H1 (cell line): ENCODE measurements around the gene NUDT6. TPM values are rescaled to one million over a fixed set of nuclear protein-coding genes. Genes with fewer than 3 reads are reported as not detected.

ENCODE experiments used
- CTCF ChIA-PET: fragments of 300-600 bp; sonication (Branson Sonifier 250); formaldehyde crosslinking; loops from one replicate; lab custom pipeline; 2021; ENCODE audit not compliant: partially characterized antibody; lab: Charles Lee
- POLR2A ChIA-PET: fragments of 300-600 bp; sonication (Branson Sonifier 250); formaldehyde crosslinking; loops from one replicate; lab custom pipeline; 2021; ENCODE audit warnings: inconsistent platforms; ENCODE audit not compliant: partially characterized antibody; lab: Charles Lee
- DNase-seq, 2 experiments: peaks; one replicate each; pipeline versions ENCODE4 v3.0.0 to v3.0.0-alpha.2; 2010 to 2022; ENCODE audit warnings: low spot score in 2 of 2, low read depth in 1 of 2, mixed read lengths in 1 of 2
- FAIRE-seq: peaks from 2 replicates; lab custom pipeline; 2011; peaks lifted over from hg19 to GRCh38; lab: Jason Lieb, UNC
- H2AFZ ChIP-seq: 2 replicates; pipeline ENCODE4 v1.8.1; 2012; ENCODE audit warnings: low read length, inconsistent platforms
- H2AK5ac ChIP-seq: 2 replicates; pipeline ENCODE4 v1.6.1; 2013; ENCODE audit warnings: low read depth, low read length
- H2BK120ac ChIP-seq: replicated peaks from 2 replicates; pipeline ENCODE3; 2013; ENCODE audit warnings: low read depth, low read length, inconsistent platforms
- H2BK12ac ChIP-seq: 2 replicates; pipeline ENCODE4 v1.6.1; 2013; ENCODE audit warnings: low read depth, low read length
- H2BK15ac ChIP-seq: 2 replicates; pipeline ENCODE4 v1.6.1; 2013; ENCODE audit warnings: low read length
- H2BK20ac ChIP-seq: 2 replicates; pipeline ENCODE4 v1.6.1; 2013; ENCODE audit warnings: low read length
- H2BK5ac ChIP-seq: 2 replicates; pipeline ENCODE4 v1.6.1; 2013; ENCODE audit warnings: low read depth, low read length
- H3K14ac ChIP-seq: 2 replicates; pipeline ENCODE4 v1.6.1; 2013; ENCODE audit warnings: inconsistent platforms; ENCODE audit not compliant: insufficient read length
- H3K18ac ChIP-seq: 2 replicates; pipeline ENCODE4 v1.6.1; 2013; ENCODE audit warnings: low read length; ENCODE audit errors: extremely low read depth
- H3K23ac ChIP-seq: 2 replicates; pipeline ENCODE4 v1.6.1; 2013; ENCODE audit warnings: inconsistent platforms; ENCODE audit not compliant: insufficient read length
- H3K23me2 ChIP-seq: 2 replicates; pipeline ENCODE4 v1.6.1; 2013; ENCODE audit warnings: low read depth, low read length
- H3K27ac ChIP-seq: 2 replicates; pipeline ENCODE4 v1.6.1; 2011; ENCODE audit warnings: low read depth, low read length, inconsistent platforms
- H3K27me3 ChIP-seq, 4 experiments: replicated peaks in 1 of 4; 1 replicate in 1 of 4; 2 replicates in 3 of 4; pipeline versions ENCODE4 v1.6.1 to v1.8.1; 2011 to 2013; ENCODE audit warnings: low read length in 3 of 4, mild to moderate bottlenecking in 3 of 4, inconsistent platforms in 2 of 4, mixed read lengths in 2 of 4, moderate library complexity in 1 of 4; ENCODE audit not compliant: control insufficient read depth in 3 of 4, insufficient read depth in 3 of 4; ENCODE audit errors: extremely low read depth in 1 of 4
- H3K36me3 ChIP-seq, 4 experiments: 2 replicates each; pipeline versions ENCODE4 v1.6.1 to v1.8.1; 2011 to 2013; ENCODE audit warnings: mild to moderate bottlenecking in 4 of 4, low read length in 3 of 4, moderate library complexity in 2 of 4, control low read depth in 1 of 4, inconsistent platforms in 1 of 4; ENCODE audit not compliant: insufficient read depth in 4 of 4, control insufficient read depth in 2 of 4
- H3K4ac ChIP-seq: replicated peaks from 2 replicates; pipeline ENCODE3; 2013; ENCODE audit warnings: low read length, low read depth, mixed read lengths, inconsistent platforms; ENCODE audit not compliant: insufficient read length
- H3K4me1 ChIP-seq, 4 experiments: replicated peaks in 1 of 4; 1 replicate in 1 of 4; 2 replicates in 3 of 4; pipeline versions ENCODE4 v1.6.1 to v1.8.1; 2011 to 2013; ENCODE audit warnings: low read length in 3 of 4, inconsistent platforms in 2 of 4, mixed read lengths in 1 of 4; ENCODE audit not compliant: insufficient read depth in 4 of 4, control insufficient read depth in 3 of 4
- H3K4me2 ChIP-seq, 2 experiments: 2 replicates each; pipeline versions ENCODE4 v1.6.1 to v1.8.1; 2011 to 2013; ENCODE audit warnings: low read depth in 2 of 2, low read length in 2 of 2, control low read depth in 1 of 2, inconsistent platforms in 1 of 2, mild to moderate bottlenecking in 1 of 2; ENCODE audit not compliant: insufficient read depth in 1 of 2
- H3K4me3 ChIP-seq, 4 experiments: fragments of 200-600, 300-600 bp in 1 of 4; sonication (generic), shearing (Covaris generic), sonication (Bioruptor Twin) in 1 of 4; 2 replicates each; pipeline versions ENCODE4 v1.5.1 to v1.8.1; 2011 to 2016; ENCODE audit warnings: low read length in 4 of 4, low read depth in 3 of 4, control low read depth in 2 of 4, inconsistent platforms in 2 of 4, mild to moderate bottlenecking in 2 of 4, mixed read lengths in 1 of 4, moderate library complexity in 1 of 4; ENCODE audit not compliant: insufficient read depth in 2 of 4; ENCODE audit errors: extremely low read depth in 1 of 4
- H3K56ac ChIP-seq: replicated peaks from 2 replicates; pipeline ENCODE3; 2013; ENCODE audit warnings: low read depth, mild to moderate bottlenecking, mixed read lengths, low read length, inconsistent platforms; ENCODE audit not compliant: insufficient read length
- H3K79me1 ChIP-seq: 2 replicates; pipeline ENCODE4 v1.6.1; 2013; ENCODE audit warnings: low read depth, low read length, control low read depth
- H3K79me2 ChIP-seq, 2 experiments: 2 replicates each; pipeline versions ENCODE4 v1.6.1 to v1.8.1; 2012 to 2013; ENCODE audit warnings: low read length in 2 of 2, mild to moderate bottlenecking in 2 of 2, inconsistent platforms in 1 of 2; ENCODE audit not compliant: insufficient read depth in 2 of 2, control insufficient read depth in 1 of 2
- H3K9ac ChIP-seq, 4 experiments: replicated peaks in 1 of 4; 1 replicate in 1 of 4; 2 replicates in 3 of 4; pipeline versions ENCODE4 v1.6.1 to v1.8.1; 2011 to 2013; ENCODE audit warnings: low read depth in 3 of 4, low read length in 3 of 4, control low read depth in 2 of 4, mild to moderate bottlenecking in 2 of 4, moderate library complexity in 2 of 4, inconsistent platforms in 1 of 4; ENCODE audit errors: extremely low read depth in 1 of 4
- H3K9me3 ChIP-seq, 2 experiments: 2 replicates each; pipeline versions ENCODE4 v1.6.1 to v1.8.1; 2012 to 2013; ENCODE audit warnings: mild to moderate bottlenecking in 2 of 2, moderate library complexity in 2 of 2, control low read depth in 1 of 2, inconsistent platforms in 1 of 2, low read depth in 1 of 2, low read length in 1 of 2, mixed read lengths in 1 of 2; ENCODE audit not compliant: insufficient read depth in 2 of 2
- H4K20me1 ChIP-seq, 2 experiments: replicated peaks in 1 of 2; 2 replicates each; pipeline versions ENCODE3 to v1.8.1; 2011 to 2013; ENCODE audit warnings: inconsistent platforms in 2 of 2, low read length in 2 of 2, mild to moderate bottlenecking in 1 of 2; ENCODE audit not compliant: insufficient read depth in 2 of 2, control insufficient read depth in 1 of 2
- H4K5ac ChIP-seq: 2 replicates; pipeline ENCODE4 v1.6.1; 2013; ENCODE audit warnings: low read length, low read depth, mixed read lengths, inconsistent platforms; ENCODE audit not compliant: insufficient read length
- H4K8ac ChIP-seq: 2 replicates; pipeline ENCODE4 v1.8.0; 2013; ENCODE audit warnings: mild to moderate bottlenecking, moderate library complexity, low read length, inconsistent platforms; ENCODE audit not compliant: insufficient read depth; ENCODE audit errors: extremely low read depth
- H4K91ac ChIP-seq: replicated peaks from 2 replicates; pipeline ENCODE3; 2013; ENCODE audit warnings: low read length, mixed read lengths, inconsistent platforms; ENCODE audit not compliant: insufficient read length
- CTCF ChIP-seq, 3 experiments: IDR thresholded peaks; 1 replicate in 2 of 3; 2 replicates in 1 of 3; pipeline versions ENCODE4 v1.5.1 to v1.6.1; 2011; ENCODE audit warnings: low read length in 3 of 3, mild to moderate bottlenecking in 3 of 3, inconsistent platforms in 2 of 3, low read depth in 1 of 3, moderate library complexity in 1 of 3; ENCODE audit not compliant: insufficient read depth in 1 of 3; ENCODE audit errors: control extremely low read depth in 1 of 3
- GABPA ChIP-seq: IDR thresholded peaks from 2 replicates; pipeline ENCODE4 v1.6.1; 2011; ENCODE audit warnings: mild to moderate bottlenecking, low read length, moderate library complexity, borderline replicate concordance; ENCODE audit not compliant: insufficient read depth
- GTF2F1 ChIP-seq: IDR thresholded peaks from 2 replicates; pipeline ENCODE4 v1.6.1; 2012; ENCODE audit warnings: low read depth, low read length, improper control_type of control experiment, borderline replicate concordance
- NRF1 ChIP-seq: IDR thresholded peaks from 2 replicates; pipeline ENCODE4 v1.6.1; 2011; ENCODE audit warnings: mild to moderate bottlenecking, low read depth, low read length, improper control_type of control experiment
- POLR2A ChIP-seq, 2 experiments: IDR thresholded peaks; 1 replicate in 1 of 2; 2 replicates in 1 of 2; pipeline ENCODE4 v1.6.1; 2011; ENCODE audit warnings: low read depth in 2 of 2, low read length in 2 of 2, mild to moderate bottlenecking in 2 of 2; ENCODE audit errors: control extremely low read depth in 1 of 2
- RXRA ChIP-seq: IDR thresholded peaks from 2 replicates; pipeline ENCODE4 v1.6.1; 2011; ENCODE audit warnings: low read depth, mild to moderate bottlenecking, low read length, moderate library complexity; ENCODE audit not compliant: insufficient read depth
- SIN3A ChIP-seq, 2 experiments: IDR thresholded peaks in 1 of 2; conservative IDR thresholded peaks in 1 of 2; 2 replicates each; pipeline ENCODE4 v1.6.1; 2011 to 2012; ENCODE audit warnings: low read length in 2 of 2, improper control_type of control experiment in 1 of 2, low read depth in 1 of 2, mild to moderate bottlenecking in 1 of 2
- TBP ChIP-seq: IDR thresholded peaks from 2 replicates; pipeline ENCODE4 v1.6.1; 2011; ENCODE audit warnings: low read depth, low read length, improper control_type of control experiment
- YY1 ChIP-seq: IDR thresholded peaks from 2 replicates; pipeline ENCODE4 v1.6.1; 2011; ENCODE audit warnings: low read depth, mild to moderate bottlenecking, low read length
- ZNF274 ChIP-seq: IDR thresholded peaks from 2 replicates; pipeline ENCODE4 v1.7.0; 2012; ENCODE audit warnings: low read length, borderline replicate concordance; ENCODE audit errors: extremely low read depth
- WGBS, 2 experiments: shearing (Covaris generic) in 1 of 2; methylation state at CpG; one replicate each; pipeline versions ENCODE4 v1.1.6 to v1.1.7; 2013 to 2015; ENCODE audit warnings: low lambda C conversion rate in 2 of 2, mixed read lengths in 2 of 2, inconsistent platforms in 1 of 2, low coverage in 1 of 2, missing lambda C conversion rate in 1 of 2; ENCODE audit not compliant: insufficient replicate concordance in 2 of 2, insufficient coverage in 1 of 2, insufficient read length in 1 of 2; ENCODE audit errors: extremely low coverage in 1 of 2, missing lambda C conversion rate in 1 of 2; 5-methylcytosine and 5-hydroxymethylcytosine counted together
- polyA plus RNA-seq, 7 experiments: library from polyadenylated mRNA; depleted of rRNA in 3 of 7; stranded (reverse) in 5 of 7; unstranded in 2 of 7; fragments of >200 nt in 5 of 7; fragments of 200-250 nt in 2 of 7; gene quantifications; 1 replicate in 5 of 7; 2 replicates in 1 of 7; 4 replicates in 1 of 7; pipeline versions ENCODE4 v1.2.1 to v1.2.3, GENCODE V29; 2011 to 2013; ENCODE audit warnings: missing spikeins in 2 of 7, mixed read lengths in 2 of 7
- total RNA-seq: library from RNA; stranded (reverse); fragmentation: NEBNext Ultra II Directional; extraction: Animal tissue kit (Norgen Biotek cat#: 25700); gene quantifications from 2 replicates; pipeline ENCODE4 v1.2.1, GENCODE V29; 2021

Gene NUDT6
- total and polyA plus RNA-seq, 2 of the 8 experiments (the other 6 are each of a cell fraction or from before 2014, with no cell fraction given): 5.0 to 12.4 TPM

GRCh38 chr4:122920473-122920872, 1.9 kb downstream of the NUDT6 start:
- H2AFZ ChIP-seq: no peak overlapping the region
- no peak overlapping the region for H2BK15ac ChIP-seq
- peaks cover 8 to 23% of the 10 kb centered on the region in 2 experiments; a peak in 3 of 4 replicates for H3K79me2 ChIP-seq
- H3K23me2 ChIP-seq: peaks cover 6% of the 10 kb centered on the region
- H3K14ac ChIP-seq: no peak overlapping the region
- ChIA-PET CTCF (interaction anchor here (0.9 to 2.3 kb wide), 6 partner anchors 9 to 201 kb away, joined by 3 to 14 read pairs (median 5); no protein-coding TSS in a partner anchor), POLR2A (interaction anchor here (0.7 to 4.8 kb wide), 5 partner anchors 14 to 187 kb away, joined by 3 to 32 read pairs (median 3); no protein-coding TSS in a partner anchor)
- H3K4me3 ChIP-seq: no peak overlapping the region
- no peaks in the 10 kb centered on the region for H4K20me1 ChIP-seq
- H3K23ac ChIP-seq: no peak overlapping the region
- no peak overlapping the region for H3K9ac ChIP-seq
- H3K36me3 ChIP-seq: peaks cover 0 to 4% (median 0%) of the 10 kb centered on the region in 4 experiments; a peak in 2 of 8 replicates
- no peak overlapping the region for H3K56ac ChIP-seq
- DNase-seq (no peak), FAIRE-seq (no peak)
- H2BK12ac ChIP-seq: no peak overlapping the region
- H4K5ac ChIP-seq: no peak overlapping the region
- H3K4me2 ChIP-seq: no peak overlapping the region; a peak in 1 of 4 replicates
- H3K9me3 ChIP-seq: no peaks in the 10 kb centered on the region
- H4K8ac ChIP-seq: no peak overlapping the region
- H3K18ac ChIP-seq: no peak overlapping the region
- H4K91ac ChIP-seq: no peak overlapping the region
- H3K4me1 ChIP-seq: peaks cover 0 to 6% (median 2%) of the 10 kb centered on the region in 4 experiments; a peak in 4 of 7 replicates
- H3K4ac ChIP-seq: no peak overlapping the region
- 82% methylated on average over 5 of the region's 5 CpGs; no CpG with 5 or more reads in 1 of the 2 experiments for WGBS, 2 experiments
- no peaks in the 10 kb centered on the region for H3K27me3 ChIP-seq
- peaks cover 6% of the 10 kb centered on the region; the same call in 1 of the 2 replicates for H3K79me1 ChIP-seq
- no peak overlapping the region for H2BK120ac ChIP-seq
- TF ChIP-seq YY1: no peak
- TF ChIP-seq GABPA: no peak
- TF ChIP-seq CTCF (IDR thresholded peaks at IDR 0.05; ENCODE audit: control extremely low read depth in 1 of 3, insufficient read depth in 1 of 3, low read depth in 1 of 3, low read length in 3 of 3): no peak
- no peak for TF ChIP-seq TBP
- no peak for TF ChIP-seq GTF2F1
- no peak for TF ChIP-seq NRF1
- no peak for TF ChIP-seq POLR2A (IDR thresholded peaks at IDR 0.05; ENCODE audit: control extremely low read depth in 1 of 2, low read depth in 2 of 2, low read length in 2 of 2)
- TF ChIP-seq ZNF274: no peak
- TF ChIP-seq SIN3A (conservative IDR thresholded peaks at IDR 0.05 in 1 of 2, IDR thresholded peaks at IDR 0.05 in 1 of 2; ENCODE audit: low read depth in 1 of 2, low read length in 2 of 2): no peak
- TF ChIP-seq RXRA: no peak
- TF ChIP-seq, all 59 proteins: peak for 0
- no peak overlapping the region for H2BK5ac ChIP-seq
- H2AK5ac ChIP-seq: no peak overlapping the region
- no peak overlapping the region for H2BK20ac ChIP-seq
- no peak overlapping the region for H3K27ac ChIP-seq
